ENCODE measurements around the gene ST7.

DNA sequence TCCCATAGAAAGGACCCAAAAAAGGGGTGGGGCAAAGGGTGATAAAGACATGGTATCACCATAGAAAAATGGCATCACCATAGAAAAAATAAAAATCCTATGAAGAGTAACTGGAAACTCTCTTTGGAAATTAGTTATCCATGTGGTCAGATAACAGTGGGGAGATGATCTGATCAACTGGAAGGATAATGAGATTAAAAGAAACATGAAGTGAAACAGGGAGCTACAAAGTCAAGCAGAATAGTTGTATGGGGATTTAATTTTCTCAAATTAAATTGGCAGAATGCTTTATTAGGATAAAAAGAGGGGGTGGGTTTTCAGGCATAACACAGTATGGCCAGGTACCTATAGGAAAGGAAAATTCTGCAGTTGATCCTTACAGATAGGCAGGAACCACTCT lies 258.3 kb downstream of the ST7 start:
- TF ChIP-seq, protein P1, sequence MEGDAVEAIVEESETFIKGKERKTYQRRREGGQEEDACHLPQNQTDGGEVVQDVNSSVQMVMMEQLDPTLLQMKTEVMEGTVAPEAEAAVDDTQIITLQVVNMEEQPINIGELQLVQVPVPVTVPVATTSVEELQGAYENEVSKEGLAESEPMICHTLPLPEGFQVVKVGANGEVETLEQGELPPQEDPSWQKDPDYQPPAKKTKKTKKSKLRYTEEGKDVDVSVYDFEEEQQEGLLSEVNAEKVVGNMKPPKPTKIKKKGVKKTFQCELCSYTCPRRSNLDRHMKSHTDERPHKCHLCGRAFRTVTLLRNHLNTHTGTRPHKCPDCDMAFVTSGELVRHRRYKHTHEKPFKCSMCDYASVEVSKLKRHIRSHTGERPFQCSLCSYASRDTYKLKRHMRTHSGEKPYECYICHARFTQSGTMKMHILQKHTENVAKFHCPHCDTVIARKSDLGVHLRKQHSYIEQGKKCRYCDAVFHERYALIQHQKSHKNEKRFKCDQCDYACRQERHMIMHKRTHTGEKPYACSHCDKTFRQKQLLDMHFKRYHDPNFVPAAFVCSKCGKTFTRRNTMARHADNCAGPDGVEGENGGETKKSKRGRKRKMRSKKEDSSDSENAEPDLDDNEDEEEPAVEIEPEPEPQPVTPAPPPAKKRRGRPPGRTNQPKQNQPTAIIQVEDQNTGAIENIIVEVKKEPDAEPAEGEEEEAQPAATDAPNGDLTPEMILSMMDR (conservative IDR thresholded peaks at IDR 0.05 in 1 of 2, IDR thresholded peaks at IDR 0.05 in 1 of 2; ENCODE audit: low read depth in 1 of 2, low read length in 2 of 2): no peak
- no peak for TF ChIP-seq EZH2 (IDR thresholded peaks at IDR 0.05; ENCODE audit: low read length, missing control alignments)

Data from fibroblast of lung (primary cell).